GM18507 (cell line): ENCODE data around the gene SLC16A10.

Source experiments
- DNase-seq: peaks from one replicate; pipeline ENCODE4 v3.0.0; 2011; ENCODE audit warnings: low read depth; ENCODE audit not compliant: insufficient read length; ENCODE audit errors: extremely low spot score
- FAIRE-seq: peaks from 2 replicates; lab custom pipeline; 2011; peaks lifted over from hg19 to GRCh38; lab: Jason Lieb, UNC

Gene SLC16A10

DNA sequence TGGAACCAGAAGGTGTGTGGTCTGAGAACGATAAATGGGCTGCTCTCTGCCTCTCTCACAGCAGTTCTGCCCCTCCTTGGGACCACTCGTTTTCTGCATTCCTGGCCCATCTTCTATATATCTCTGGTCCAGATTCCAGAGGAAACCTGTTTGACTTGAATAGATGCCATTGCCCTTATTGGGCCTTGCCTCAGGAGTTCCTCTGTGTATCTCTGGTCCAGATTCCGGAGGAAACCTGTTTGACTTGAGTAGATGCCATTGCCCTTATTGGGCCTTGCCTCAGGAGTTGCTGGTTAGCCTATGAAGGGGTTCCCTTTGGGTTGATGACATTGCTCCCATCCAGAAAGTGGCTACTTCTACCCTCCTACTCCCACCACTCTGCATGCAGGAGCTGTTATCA is 189.4 kb downstream of the SLC16A10 start:
- DNase-seq (no peak), FAIRE-seq (no peak)

DNA sequence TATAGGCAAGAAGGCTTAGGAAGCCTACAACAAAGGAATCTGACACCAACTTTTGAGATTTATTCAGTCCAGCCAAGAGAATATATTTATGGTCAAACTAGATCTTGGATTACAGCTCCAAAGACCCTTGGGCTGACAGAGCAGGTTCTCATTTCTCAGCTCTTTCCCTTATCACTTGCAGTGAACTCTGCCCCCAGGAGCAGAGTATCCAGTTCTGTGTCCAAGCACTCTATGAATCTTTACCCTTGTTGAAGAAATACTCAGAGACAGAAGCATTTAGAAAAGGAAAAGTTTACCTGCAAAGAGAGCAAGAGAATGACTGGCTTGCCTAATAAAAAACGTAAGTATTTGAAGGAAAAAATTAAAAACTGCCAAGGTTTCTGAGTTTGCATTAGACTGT is 190.5 kb downstream of the SLC16A10 start:
- no peak for FAIRE-seq
- no peak for DNase-seq

DNA sequence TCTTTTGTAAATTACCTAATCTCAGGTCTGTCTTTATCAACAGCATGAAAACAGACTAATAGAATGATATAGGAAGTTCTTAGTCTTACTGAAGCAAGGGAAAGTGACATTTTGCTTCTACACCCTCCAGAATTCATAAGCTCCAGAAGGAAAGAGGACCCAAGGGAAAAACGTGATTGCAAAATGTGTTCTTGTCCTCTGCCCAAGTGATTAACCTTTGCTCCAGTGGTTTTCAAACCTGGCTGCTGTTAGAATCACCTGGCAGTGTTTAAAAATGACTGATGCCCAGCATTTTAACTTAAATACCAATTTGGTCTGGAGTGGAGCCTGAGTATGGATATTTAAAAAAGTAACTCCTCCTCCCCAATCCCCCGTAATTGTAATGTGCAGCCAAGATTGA is 191.4 kb downstream of the SLC16A10 start:
- DNase-seq = no peak
- no peak for FAIRE-seq

DNA sequence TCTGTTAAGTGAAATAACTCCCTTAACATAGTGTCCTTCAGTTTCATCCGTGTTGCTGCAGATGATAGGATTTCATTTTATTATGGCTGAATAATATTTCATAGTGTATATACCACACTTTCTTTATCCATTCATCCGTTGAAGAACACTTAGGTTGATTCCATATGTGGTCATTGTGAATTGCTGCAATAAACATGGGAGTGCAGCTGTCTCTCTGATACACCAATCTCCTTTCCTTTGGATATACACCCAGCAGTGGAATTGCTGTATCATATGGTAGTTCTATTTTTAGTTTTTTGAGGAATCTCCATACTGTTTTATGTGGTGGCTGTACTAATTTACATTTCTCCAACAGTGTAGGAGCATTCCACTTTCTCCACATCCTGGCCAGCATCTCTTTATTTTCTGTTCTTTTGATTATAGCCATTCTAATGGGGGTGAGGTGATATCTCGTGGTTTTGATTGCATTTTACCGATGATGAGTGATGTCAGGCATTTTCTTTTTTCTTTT is 193.2 kb downstream of the SLC16A10 start:
- FAIRE-seq (no peak), DNase-seq (no peak)
